Mesothelial cell of epicardium (in vitro differentiated cells): ENCODE measurements around the gene ANAPC13. TPM values are rescaled to one million over a fixed set of nuclear protein-coding genes. Genes with fewer than 3 reads are reported as not detected.

Experiments
- DNase-seq, 2 experiments: peaks; one replicate each; pipeline ENCODE4 v3.0.0; 2021; ENCODE audit warnings: low spot score in 2 of 2; ENCODE audit not compliant: unreplicated experiment in 2 of 2
- H3K27ac Mint-ChIP-seq: 2 replicates; pipeline ENCODE4 v1.8.0; 2021; ENCODE audit warnings: mixed read lengths
- H3K27me3 Mint-ChIP-seq: 2 replicates; pipeline ENCODE4 v1.8.0; 2021; ENCODE audit warnings: low read depth, mixed read lengths
- H3K36me3 Mint-ChIP-seq: 2 replicates; pipeline ENCODE4 v1.8.0; 2021; ENCODE audit warnings: mixed read lengths
- H3K4me1 Mint-ChIP-seq: 2 replicates; pipeline ENCODE4 v1.8.0; 2021; ENCODE audit warnings: mixed read lengths
- H3K4me3 Mint-ChIP-seq: 2 replicates; pipeline ENCODE4 v1.8.0; 2021; ENCODE audit warnings: mild to moderate bottlenecking, moderate library complexity, mixed read lengths
- H3K9me3 Mint-ChIP-seq: 2 replicates; pipeline ENCODE4 v1.8.0; 2021; ENCODE audit warnings: mixed read lengths
- CTCF ChIP-seq: fragments of 200-600 bp; sonication (generic); IDR thresholded peaks from one replicate; pipeline ENCODE4 v1.5.0; 2021; ENCODE audit warnings: antibody characterized with exemption; ENCODE audit not compliant: unreplicated experiment
- total RNA-seq: library from RNA; stranded (reverse); gene quantifications from 3 replicates; pipeline ENCODE4 v1.2.1, GENCODE V29; 2021

Gene ANAPC13
- total RNA-seq, 1 donor from 2014 or later: 63.1 TPM

DNA sequence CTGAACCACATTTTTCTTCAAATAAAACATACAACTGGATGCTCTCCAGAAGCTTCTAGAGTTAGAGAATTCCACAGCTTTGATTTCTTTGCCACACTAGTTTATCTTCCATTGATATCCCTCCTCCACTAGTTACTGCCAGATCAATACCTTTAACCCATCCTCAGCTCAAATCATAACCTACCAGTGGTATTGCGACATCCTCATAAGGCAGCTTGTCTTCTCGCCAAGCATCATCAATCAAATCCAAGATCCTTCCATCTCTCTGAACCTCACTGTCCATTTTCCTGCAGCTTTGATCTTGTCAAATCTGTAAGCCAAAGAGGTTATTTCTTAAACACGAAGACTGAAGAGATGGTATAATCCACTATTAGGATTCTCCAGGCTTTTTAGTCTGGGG lies 3.2 kb downstream of the ANAPC13 start:
- H3K27me3 Mint-ChIP-seq: no peaks in the 10 kb centered on the region
- H3K9me3 Mint-ChIP-seq: no peaks in the 10 kb centered on the region
- H3K36me3 Mint-ChIP-seq: peaks cover 23% of the 10 kb centered on the region
- TF ChIP-seq CTCF: no peak
- peaks cover 40% of the 10 kb centered on the region for H3K4me1 Mint-ChIP-seq
- no peak overlapping the region for H3K27ac Mint-ChIP-seq
- no peak overlapping the region for H3K4me3 Mint-ChIP-seq
- no peak for DNase-seq

DNA sequence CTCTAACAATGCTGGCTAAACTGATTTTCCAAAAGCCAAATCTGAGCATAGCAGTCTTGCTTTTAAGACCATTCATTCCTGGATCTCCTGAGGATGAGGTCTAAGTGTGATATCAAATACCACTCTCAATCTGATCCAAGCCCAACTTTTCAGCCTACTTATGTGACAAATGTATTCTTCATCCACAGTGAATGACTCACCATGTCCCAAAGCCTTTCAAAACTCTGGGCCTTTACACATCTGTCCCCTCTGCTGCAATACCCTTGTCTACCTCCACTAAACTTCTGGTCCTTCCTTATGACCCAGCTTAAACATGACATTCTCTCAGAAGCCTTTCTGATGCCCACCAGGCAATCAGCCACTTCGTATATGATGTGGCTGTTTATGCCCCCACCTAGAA lies 4.6 kb downstream of the ANAPC13 start:
- H3K9me3 Mint-ChIP-seq: no peaks in the 10 kb centered on the region
- H3K36me3 Mint-ChIP-seq: peaks cover 31% of the 10 kb centered on the region
- H3K4me1 Mint-ChIP-seq: peaks cover 41% of the 10 kb centered on the region
- H3K27me3 Mint-ChIP-seq: no peaks in the 10 kb centered on the region
- no peak for TF ChIP-seq CTCF
- no peak for DNase-seq
- H3K27ac Mint-ChIP-seq: no peak overlapping the region
- no peak overlapping the region for H3K4me3 Mint-ChIP-seq

DNA sequence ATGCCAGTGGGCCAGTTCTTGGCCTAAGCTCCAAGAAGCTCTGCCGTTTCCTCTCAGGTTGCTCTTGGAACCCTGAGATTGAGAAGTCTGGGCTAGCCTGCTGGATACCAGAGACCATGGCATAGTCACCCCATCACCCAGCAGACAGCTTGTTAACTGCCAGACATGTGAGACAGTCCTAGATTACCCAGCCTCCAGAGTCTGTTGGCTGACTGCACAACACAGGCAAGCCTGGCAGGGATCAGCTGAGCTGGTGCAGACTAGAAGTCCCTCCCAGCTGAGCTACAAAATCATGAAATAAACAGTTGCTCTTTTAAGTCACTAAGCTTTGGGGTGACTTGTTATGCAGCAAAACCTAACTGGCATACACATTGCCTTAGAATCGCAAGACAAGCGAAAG lies 5.2 kb downstream of the ANAPC13 start:
- Mint-ChIP-seq H3K27ac (peak overlapping the region; percentile 38), H3K36me3 (peaks cover 31% of the 10 kb centered on the region), H3K4me1 (peaks cover 44% of the 10 kb centered on the region), H3K9me3 (no peaks in the 10 kb centered on the region), H3K27me3 (no peaks in the 10 kb centered on the region), H3K4me3 (no peak overlapping the region)
- TF ChIP-seq CTCF: no peak
- DNase-seq: no peak

DNA sequence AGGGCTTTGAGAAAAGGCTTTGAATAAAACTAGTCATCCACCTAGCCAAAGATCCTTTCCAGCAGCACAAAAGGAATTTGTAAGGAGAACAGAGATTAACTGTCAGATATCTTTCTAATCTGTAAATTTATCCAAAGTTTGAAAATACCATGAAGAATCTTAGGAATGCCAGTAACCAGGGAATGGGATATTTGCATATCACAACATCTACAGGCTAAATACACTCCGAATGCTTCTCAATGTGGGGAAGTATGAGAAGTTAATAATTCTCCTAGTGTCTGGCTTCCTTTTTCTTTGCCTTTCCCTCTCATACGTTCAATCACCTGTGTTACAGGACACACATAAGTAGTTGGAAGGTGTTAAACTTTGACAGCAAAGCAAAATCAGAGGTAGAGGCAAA lies 7.8 kb downstream of the ANAPC13 start:
- Mint-ChIP-seq H3K36me3 (peaks cover 31% of the 10 kb centered on the region), H3K4me1 (peaks cover 33% of the 10 kb centered on the region), H3K4me3 (no peak overlapping the region), H3K27me3 (no peaks in the 10 kb centered on the region), H3K9me3 (no peaks in the 10 kb centered on the region), H3K27ac (peak overlapping the region; percentile 91)
- TF ChIP-seq CTCF: no peak
- no peak for DNase-seq

- no peaks in the 10 kb centered on the region for H3K9me3 Mint-ChIP-seq
- H3K36me3 Mint-ChIP-seq: peaks cover 27% of the 10 kb centered on the region
- H3K4me1 Mint-ChIP-seq: peaks cover 33% of the 10 kb centered on the region
- no peak for TF ChIP-seq CTCF
- no peaks in the 10 kb centered on the region for H3K27me3 Mint-ChIP-seq
- peak overlapping the region; percentile 91 for H3K27ac Mint-ChIP-seq
- no peak for DNase-seq
- no peak overlapping the region for H3K4me3 Mint-ChIP-seq
Measured at GRCh38 chr3:134477002-134477401, 8.8 kb downstream of the ANAPC13 start.

GRCh38 chr3:134476306-134476705 lies 9.5 kb downstream of the ANAPC13 start:
- Mint-ChIP-seq H3K36me3 (peaks cover 26% of the 10 kb centered on the region), H3K27ac (peak overlapping the region; percentile 91), H3K9me3 (no peaks in the 10 kb centered on the region), H3K4me3 (no peak overlapping the region), H3K4me1 (peaks cover 33% of the 10 kb centered on the region), H3K27me3 (no peaks in the 10 kb centered on the region)
- TF ChIP-seq CTCF: no peak
- no peak for DNase-seq
